GM19043 (cell line): Measurements from ENCODE around the gene CTF1.
A peak's percentile ranks its signal among the peaks of the same experiment; 100 is the strongest.

Experiments
- ATAC-seq: cut with Tn5 transposase; IDR thresholded peaks from one replicate; pipeline ENCODE4 v1.9.1; 2021; ENCODE audit warnings: low read depth; ENCODE audit not compliant: unreplicated experiment

Gene CTF1

GRCh38 chr16:30904114-30904780 is 7.8 kb downstream of the CTF1 start:
- no peak for ATAC-seq

GRCh38 chr16:30907064-30907463 is 10.7 kb downstream of the CTF1 start:
- ATAC-seq = no peak

- no peak for ATAC-seq
These were observed 14.1 kb downstream of the CTF1 start for GRCh38 chr16:30910427-30911029.

- no peak for ATAC-seq
These were observed 16.5 kb downstream of the CTF1 start for GRCh38 chr16:30912794-30913412.

GRCh38 chr16:30914830-30915229 is 18.4 kb downstream of the CTF1 start:
- no peak for ATAC-seq

- no peak for ATAC-seq
These were observed 22.2 kb downstream of the CTF1 start for GRCh38 chr16:30918614-30919013.

GRCh38 chr16:30920891-30921290 is 24.5 kb downstream of the CTF1 start:
- ATAC-seq = no peak

- no peak for ATAC-seq
These were observed 25.0 kb downstream of the CTF1 start for GRCh38 chr16:30921459-30921747.

GRCh38 chr16:30921748-30922419 is 25.5 kb downstream of the CTF1 start:
- no peak for ATAC-seq

- peak; percentile 66 for ATAC-seq
These were observed 26.1 kb downstream of the CTF1 start for GRCh38 chr16:30922420-30922959.

GRCh38 chr16:30922960-30923535 is 26.6 kb downstream of the CTF1 start:
- ATAC-seq = peak; percentile 50

GRCh38 chr16:30923554-30924075 is 27.2 kb downstream of the CTF1 start, which contains the start of gene FBXL19:
FBXL19 (plus strand) TSS chr16:30923572; CDS start chr16:30925755, 2,183 bp downstream.
- no peak for ATAC-seq

- ATAC-seq = no peak
These were observed 27.9 kb downstream of the CTF1 start for GRCh38 chr16:30924076-30924912.

- ATAC-seq = no peak
These were observed 28.7 kb downstream of the CTF1 start for GRCh38 chr16:30924913-30925631.

GRCh38 chr16:30925632-30925987 is 29.2 kb downstream of the CTF1 start:
- ATAC-seq = no peak

- no peak for ATAC-seq
These were observed 29.8 kb downstream of the CTF1 start for GRCh38 chr16:30925995-30926811.

GRCh38 chr16:30926937-30927788 is 30.7 kb downstream of the CTF1 start:
- no peak for ATAC-seq
